Activated CD8-positive, alpha-beta memory T cell treated with anti-CD3 and anti-CD28 coated beads for 48 hours (primary cell): ENCODE results near the gene CLEC4C.
"Not testable (repeated sequence)": the region's sequence is repeated elsewhere in the genome, so short reads cannot be mapped to it uniquely, and the experiment has no call there.

ENCODE experiments used
- DNase-seq, 3 experiments: peaks; one replicate each; pipeline ENCODE4 v3.0.0-alpha.2; 2020; ENCODE audit warnings: low read depth in 2 of 3, low spot score in 2 of 3

The CLEC4C gene, protein sequence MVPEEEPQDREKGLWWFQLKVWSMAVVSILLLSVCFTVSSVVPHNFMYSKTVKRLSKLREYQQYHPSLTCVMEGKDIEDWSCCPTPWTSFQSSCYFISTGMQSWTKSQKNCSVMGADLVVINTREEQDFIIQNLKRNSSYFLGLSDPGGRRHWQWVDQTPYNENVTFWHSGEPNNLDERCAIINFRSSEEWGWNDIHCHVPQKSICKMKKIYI

DNA sequence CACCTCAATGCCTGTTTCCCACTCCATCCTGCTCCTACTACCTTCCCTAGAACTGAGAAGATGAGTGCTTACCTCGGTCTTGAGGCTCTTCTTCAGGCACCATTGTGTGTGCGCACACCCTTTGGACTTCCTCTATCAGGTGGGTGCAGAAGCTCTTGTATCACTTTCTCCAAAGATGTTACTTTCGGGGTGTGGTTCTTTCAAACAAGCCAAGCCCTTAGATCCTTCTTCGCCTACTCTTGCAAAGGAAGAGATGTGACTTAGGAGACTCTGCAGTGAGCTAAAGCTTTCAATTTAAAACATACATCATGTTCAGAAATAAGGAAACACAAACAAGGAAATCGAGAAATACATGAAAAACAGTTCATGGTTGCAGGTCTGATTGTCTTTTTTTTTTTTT is at the start of gene CLEC4C:
Gene CLEC4C, minus strand, starts transcription at position 130 of the 400 bp plus-strand sequence. Its CDS starts 27 bp downstream, at position 103.
- DNase-seq: no peak

DNA sequence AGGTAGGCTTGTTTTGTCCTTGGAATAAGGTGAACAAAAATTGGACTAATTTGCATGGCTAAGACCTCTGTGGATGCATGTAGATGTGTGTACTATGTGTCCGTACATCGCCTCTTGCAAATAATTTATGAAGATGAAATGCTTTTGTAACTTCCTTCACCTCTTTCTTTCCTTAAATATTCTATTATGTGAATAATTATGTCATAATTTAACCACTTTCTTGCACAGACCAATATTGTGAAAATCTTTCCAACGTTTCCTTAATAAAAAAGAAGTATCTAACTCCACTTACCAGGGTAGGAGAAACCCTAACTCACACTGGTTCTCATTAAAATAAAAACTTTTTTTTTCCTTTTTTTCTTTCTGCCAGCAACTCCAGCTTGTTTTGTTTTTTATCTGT is 46.0 kb upstream of the CLEC4C start:
- no peak for DNase-seq

DNA sequence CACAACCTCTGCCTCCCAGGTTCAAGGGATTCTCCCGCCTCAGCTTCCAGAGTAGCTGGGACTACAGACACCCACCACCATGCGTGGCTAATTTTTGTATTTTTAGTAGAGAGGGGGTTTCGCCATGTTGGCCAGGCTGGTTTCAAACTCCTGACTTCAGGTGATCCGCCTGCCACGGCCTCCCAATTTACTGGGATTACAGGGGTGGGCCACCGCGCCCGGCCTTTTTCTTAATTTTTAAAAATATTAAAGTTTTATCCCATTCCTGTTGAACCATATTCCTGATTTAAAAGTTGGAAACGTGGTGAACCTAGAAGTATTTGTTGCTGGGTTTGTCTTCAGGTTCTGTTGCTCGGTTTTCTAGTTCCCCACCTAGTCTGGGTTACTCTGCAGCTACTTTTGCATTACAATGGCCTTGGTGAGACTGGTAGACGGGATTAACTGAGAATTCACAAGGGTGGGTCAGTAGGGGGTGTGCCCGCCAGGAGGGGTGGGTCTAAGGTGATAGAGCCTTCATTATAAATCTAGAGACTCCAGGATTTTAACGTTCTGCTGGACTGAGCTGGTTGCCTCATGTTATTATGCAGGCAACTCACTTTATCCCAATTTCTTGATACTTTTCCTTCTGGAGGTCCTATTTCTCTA is 41.8 kb upstream of the CLEC4C start, which contains the start of gene NANOG:
Gene NANOG, plus strand, starts transcription at position 519 of the 645 bp plus-strand sequence. CDS start 213 bp downstream, outside the sequence.
- DNase-seq: not testable (repeated sequence)

DNA sequence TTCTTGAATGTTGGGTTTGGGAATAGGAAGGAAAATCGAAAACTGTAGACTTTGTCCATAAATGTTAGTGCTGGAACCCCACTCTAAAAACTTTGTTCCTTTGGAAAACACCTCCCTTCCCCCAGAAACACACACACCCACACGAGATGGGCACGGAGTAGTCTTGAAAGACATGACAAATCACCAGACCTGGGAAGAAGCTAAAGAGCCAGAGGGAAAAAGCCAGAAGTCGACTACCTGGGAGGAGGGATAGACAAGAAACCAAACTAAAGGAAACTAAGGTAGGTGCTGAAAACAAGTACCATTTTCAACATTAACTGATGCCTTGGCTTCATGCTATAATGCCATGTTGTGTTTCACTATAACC is 41.1 kb upstream of the CLEC4C start:
- no peak for DNase-seq

DNA sequence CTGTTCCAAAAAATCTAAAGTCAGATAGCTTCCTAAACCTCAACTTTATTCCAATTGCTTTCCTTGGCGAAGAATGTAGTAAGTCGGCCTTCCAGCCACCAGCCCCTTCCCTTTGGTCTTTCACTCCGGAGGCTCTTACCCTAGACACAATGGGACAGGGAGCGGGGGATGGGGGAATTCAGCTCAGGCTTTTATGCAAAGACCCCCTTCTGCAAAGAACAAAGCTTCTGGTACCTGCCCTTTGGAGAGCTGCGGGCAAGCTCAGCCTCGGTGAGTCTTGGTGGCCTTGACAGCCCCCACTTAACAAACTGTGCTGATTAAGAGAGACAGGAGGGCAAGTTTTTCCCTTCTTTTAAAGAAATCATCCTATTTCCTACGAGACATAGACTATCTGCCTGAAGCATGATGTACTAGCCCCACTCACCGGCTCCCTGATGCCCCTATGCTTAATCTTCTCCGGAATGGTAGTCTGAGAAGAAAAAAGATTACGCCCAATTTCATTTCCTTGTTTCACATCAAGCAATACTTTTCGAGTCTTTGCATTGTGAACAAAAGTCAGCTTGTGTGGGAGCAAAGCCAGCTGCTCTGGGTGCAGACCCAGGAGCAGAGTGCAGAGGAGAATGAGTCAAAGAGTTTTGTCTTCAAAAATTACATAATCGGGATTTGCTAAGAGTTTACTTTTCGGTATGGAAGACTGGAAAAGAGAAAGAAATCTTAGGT is 40.6 kb upstream of the CLEC4C start:
- DNase-seq: no peak

DNA sequence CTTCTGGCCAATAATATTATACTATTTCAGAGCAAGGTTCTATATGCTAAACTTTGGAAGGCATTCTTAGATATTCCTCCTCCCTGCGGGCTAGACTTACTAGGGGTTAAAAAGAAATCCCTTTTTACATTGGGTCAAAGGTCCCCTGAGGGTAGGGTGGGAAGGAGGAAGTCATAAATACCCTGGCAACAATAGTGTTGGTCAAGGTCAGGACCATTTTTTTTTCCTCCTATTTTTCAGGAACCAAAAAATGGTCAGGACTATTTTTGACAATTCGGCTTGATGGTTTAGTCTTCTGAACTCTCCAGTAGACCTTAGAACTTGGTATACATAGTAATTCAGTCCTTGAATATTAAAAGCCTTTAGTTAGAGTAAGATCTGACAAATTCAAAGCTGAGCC is 37.5 kb upstream of the CLEC4C start:
- DNase-seq: no peak

DNA sequence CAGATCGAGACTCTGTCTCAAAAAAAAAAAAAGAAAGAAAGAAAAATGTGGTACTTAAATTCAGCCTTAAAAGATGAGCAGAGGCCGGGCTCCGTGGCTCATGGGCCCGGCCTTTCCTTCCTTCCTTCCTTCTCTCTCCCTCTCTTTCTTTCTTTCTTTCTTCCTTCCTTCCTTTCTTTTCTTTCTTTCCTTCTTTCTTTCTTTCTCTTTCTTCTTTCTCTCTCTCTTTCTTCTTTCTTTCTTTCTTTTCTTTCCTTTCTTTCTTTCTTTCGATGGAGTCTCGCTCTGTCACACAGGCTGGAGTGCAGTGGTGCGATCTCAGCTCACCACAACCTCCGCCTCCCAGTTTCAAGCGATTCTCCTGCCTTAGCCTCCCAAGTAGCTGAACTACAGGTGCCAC is 36.3 kb upstream of the CLEC4C start:
- not testable (repeated sequence) for DNase-seq

DNA sequence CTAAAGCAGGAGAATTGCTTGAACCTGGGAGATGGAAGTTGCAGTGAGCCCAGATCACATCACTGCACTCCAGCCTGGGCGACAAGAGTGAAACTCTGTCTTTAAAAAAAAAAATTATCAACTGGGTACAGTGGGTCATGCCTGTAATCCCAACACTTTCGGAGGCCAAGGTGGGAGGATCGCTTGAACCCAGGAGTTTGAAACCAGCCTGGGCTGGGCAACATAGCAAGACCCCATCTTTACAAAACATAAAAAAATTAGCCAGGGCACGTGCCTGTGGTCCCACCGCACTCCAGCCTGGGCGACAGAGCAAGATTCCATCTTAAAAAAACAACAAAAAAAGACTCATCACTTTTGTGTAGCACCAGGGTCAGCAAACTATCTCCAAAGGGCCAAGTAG is 34.9 kb upstream of the CLEC4C start:
- DNase-seq: no peak

DNA sequence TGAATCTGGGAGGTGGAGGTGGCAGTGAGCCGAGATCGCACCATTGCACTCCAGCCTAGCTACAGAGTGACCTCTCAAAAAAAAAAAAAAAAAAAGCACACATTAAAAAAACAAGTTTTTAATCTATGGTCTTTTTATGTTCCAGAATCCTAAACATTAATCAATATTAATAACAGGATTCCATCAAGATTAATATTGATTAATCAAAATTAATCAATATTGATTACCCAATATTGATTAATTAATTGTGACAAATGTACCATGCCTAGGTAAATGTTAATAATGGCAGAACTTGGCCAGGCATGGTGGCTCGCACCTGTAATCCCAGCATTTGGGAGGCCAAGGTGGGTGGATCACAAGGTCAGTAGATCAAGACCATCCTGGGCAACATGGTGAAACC is 34.1 kb upstream of the CLEC4C start:
- DNase-seq: no peak

DNA sequence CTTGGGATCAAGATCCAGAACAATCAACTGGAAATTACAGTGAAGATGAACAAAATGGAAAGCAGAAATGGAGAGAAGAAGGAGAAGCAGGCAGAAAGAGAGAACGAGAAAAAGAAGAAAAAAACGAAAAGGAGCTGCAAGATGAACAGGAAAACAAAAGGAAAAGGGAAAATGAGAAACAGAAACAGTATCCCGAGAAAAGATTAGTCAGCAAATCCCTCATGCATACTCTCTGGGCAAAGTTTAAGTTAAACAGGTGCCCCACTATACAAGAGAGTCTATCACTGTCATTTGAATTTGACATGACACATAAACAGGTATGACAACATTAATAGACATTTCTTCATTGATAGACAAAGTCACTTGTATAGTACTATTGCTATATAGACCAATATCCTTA is 22.8 kb upstream of the CLEC4C start:
- no peak for DNase-seq

DNA sequence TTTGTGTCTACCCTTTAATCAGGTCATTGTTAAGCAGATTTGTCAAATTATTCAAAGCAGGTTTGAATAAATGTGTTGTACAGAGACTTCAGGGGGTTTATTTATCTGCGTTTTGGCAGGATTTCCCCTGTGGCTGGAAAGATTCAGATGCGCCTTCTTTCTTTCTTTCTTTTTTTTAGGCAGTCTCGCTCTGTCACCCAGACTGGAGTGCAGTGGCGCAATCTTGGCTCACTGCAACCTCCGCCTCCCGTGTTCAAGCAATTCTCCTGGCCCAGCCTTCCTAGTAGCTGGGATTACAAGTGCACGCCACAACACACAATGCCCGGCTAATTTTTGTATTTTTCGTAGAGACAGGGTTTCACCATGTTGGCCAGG is 11.6 kb upstream of the CLEC4C start:
- DNase-seq: no peak

DNA sequence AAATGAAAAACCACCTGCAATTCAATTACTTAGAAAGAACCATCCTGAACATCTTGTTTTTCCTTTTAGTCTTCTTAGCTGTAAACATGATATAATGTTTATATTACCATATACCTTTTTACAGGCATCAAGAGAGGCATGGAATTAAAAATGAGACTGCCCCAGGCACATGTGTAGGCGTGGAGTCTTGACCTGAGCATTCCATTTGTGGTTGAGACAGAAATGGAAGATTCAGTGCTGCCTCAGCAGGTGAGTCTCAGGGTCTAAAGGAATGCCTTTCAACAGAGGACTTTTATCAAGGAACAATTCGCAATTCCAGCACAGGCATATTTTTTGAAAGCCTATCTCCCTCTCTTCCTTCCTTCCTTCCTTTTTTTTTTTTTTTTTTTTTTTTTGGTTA is 9.8 kb upstream of the CLEC4C start:
- no peak for DNase-seq

DNA sequence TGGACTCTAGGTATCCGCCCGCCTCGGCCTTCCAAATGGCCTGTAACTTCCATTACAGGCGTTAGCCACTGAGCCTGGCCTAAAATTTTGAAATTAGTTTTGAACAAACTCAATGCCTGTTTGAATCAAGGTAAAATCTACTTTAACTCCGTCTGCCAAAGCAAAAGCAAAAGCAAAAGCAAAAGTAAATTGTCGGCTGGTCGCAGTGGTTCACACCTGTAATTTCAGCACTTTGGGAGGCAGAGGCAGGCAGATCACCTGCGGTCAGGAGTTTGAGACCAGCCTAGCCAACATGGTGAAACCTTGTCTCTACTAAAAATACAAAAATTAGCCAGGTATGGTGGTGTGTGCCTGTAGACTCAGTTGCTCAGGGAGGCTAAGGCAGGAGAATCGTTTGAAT is 8.5 kb upstream of the CLEC4C start:
- DNase-seq: not testable (repeated sequence)

DNA sequence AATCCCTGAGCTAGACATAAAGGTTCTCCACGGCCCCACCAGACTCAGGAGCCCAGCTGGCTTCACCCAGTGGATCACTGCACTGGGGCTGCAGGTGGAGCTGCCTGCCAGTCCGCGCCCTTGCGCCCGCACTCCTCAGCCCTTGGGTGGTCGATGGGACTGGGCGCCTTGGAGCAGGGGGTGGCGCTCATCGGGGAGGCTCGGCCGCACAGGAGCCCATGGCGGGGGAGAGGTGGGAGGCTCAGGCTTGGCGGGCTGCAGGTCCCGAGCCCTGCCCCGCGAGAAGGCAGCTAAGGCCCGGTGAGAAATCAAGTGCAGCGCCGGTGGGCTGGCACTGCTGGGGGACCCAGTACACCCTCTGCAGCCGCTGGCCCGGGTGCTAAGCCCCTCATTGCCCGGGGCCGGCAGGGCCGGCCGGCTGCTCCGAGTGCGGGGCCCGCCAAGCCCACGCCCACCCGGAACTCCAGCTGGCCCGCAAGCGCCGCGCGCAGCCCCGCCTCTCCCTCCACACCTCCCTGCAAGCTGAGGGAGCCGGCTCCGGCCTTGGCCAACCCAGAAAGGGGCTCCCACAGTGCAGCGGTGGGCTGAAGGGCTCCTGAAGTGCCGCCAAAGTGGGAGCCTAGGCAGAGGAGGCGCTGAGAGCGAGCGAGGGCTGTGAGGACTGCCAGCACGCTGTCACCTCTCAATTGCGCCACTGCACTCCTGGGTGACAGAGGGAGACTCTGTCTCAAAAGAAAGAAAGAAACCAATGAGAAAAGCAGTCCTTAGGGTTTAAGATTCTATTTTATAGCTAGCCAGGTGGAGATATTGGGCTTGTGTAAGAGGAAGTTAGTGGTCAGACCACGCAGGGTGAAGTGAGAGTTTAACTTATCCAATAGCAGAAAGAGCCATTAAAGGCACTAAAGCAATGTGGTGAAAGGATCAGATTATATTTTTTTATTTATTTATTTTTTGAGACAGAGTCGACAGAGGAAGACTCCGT is 5.1 kb upstream of the CLEC4C start:
- not testable (repeated sequence) for DNase-seq

DNA sequence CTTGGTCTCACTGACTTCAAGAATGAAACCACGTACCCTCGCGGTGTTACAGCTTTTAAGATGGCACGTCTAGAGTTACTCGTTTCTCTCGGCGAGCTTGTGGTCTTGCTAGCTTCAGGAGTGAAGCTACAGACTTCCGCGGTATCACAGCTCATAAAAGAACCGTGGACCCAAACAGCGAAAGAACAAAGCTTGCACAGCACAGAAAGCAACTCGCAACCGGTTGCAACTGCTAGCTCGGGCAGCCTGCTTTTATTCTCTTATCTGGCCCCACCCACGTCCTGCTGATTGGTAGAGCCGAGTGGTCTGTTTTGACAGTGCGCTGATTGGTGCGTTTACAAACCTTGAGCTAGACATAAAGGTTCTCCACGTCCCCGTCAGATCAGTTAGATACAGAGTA is 4.2 kb upstream of the CLEC4C start:
- no peak for DNase-seq

DNA sequence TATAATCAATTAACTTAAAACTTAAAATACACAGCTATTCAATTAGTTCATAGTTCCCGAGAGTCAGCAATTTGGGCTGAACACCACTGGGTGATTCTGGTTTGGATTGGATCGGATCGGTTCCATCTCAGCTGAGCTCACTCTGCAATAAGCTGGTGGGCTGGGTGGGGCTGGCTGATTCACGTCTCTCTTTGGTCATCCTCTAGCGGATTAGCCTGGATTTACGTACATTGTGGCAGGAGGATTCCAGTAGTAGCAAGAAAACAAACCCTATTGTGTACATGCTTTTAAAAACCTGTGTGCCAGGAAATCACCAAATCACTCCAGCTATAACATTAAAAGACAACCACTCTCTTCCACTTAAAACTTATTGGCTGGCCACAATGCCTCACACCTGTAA is 3.2 kb upstream of the CLEC4C start:
- no peak for DNase-seq

DNA sequence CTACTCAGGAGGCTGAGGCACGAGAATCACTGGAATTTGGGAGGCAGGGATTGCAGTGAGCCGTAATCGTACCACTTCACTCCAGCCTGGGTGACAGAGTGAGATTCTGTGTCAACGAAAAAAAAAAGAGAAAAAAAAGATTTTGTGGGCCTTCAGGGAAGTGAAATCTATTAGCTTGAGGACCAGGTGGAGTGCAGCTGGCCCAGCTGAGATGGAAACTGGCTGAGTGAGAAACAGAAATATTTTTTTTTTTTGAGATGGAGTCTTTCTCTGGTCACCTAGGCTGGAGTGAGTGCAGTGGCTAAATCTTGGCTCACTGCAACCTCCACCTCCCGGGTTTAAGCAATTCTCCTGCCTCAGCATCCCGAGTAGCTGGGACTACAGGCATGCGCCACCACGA is 2.3 kb upstream of the CLEC4C start:
- DNase-seq: no peak

DNA sequence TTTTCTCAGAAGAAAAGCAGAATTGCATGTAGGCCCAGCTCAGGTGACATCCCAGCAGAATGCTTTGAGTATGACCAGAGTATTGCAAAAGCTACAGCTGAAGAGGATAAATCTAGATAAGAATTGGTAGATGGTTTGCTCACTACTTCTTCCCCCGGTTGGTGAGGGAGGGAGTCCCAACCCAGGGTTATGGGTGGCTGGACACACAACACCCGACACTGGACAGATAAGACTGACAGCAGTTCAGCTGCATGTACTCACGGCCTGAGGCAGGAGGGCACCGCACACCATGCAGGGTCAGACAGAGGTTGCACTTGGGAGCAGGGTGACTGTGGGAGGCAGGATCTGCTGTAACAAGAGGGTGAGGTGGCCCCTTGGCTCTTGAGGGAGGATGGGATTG is 1.7 kb upstream of the CLEC4C start:
- DNase-seq: no peak

DNA sequence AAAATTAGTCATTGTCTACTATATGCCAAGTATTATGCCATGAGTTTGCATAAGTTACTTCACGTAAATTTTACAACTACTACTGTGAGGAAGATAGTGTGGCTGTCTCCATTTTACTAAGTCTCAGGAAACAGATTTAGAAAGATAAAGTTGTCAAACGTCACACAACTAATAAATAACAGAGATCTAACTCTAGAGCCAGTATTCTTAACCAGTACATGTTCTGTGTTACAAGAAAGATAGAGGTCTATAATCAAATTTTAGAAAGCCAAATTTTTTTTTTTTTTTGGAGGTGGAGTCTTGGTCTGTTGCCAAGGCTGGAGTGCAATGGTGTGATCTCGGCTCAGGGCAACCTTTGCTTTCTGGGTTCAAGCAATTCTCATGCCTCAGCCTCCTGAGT is 14.2 kb downstream of the CLEC4C start:
- no peak for DNase-seq

DNA sequence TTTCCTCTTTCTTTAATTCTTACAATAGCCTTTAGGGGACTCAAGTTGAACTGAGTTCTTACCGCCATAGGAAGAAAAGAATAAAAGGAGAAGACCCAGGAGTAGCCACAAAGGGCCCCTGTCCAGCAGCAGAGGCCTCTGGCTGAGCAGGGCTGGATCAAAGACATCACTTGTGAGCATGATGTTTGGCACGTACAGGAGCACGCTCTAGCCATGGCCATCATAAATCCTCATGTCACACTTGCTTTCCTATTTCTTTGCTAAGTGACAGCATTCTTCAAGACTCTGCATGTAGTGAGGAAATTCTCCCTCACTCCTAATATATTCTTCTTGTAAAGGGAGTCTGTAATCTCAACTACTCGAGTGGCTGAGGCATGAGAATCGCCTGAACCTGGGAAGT is 15.7 kb downstream of the CLEC4C start:
- DNase-seq: no peak

DNA sequence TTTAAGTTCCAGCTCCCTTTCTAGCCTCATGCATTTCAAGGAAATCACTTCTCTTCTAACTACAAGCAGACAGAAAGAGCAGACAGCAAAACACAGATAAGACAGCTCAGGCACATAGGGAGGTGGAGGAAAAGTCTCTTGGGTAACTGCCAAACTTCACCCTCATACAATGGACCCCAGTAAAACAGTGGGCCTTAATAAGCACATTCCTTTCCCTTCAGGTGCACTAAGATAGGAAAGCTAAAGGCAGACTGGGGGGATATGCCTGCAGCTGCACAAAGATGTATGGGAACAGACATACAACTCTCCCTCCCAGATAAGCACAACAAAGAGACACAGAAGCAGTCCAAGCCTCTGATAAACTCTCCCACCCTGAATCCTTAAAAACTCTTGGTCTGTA is 16.2 kb downstream of the CLEC4C start:
- DNase-seq: not testable (repeated sequence)
